ENCODE data around the gene OGDH.

Gene OGDH

GRCh38 chr7:44667190-44667589 lies 60.8 kb downstream of the OGDH start:
- TF ChIP-seq ZNF274 (IDR thresholded peaks at IDR 0.05; ENCODE audit: low read depth, low read length): no peak
- H3K4me3 ChIP-seq (ENCODE audit: low read length): no peak overlapping the region

GRCh38 chr7:44671069-44671468 lies 64.6 kb downstream of the OGDH start:
- no peak for TF ChIP-seq ZNF274 (IDR thresholded peaks at IDR 0.05; ENCODE audit: low read depth, low read length)

GRCh38 chr7:44673324-44673723 lies 66.9 kb downstream of the OGDH start:
- no peak for TF ChIP-seq ZNF274 (IDR thresholded peaks at IDR 0.05; ENCODE audit: low read depth, low read length)
- no peak overlapping the region for H3K4me3 ChIP-seq (ENCODE audit: low read length)

More at GRCh38 chr7:44671069-44671468, 64.6 kb downstream of the OGDH start:
- H3K4me3 ChIP-seq (ENCODE audit: low read length): no peak overlapping the region

GRCh38 chr7:44673771-44674170 lies 67.3 kb downstream of the OGDH start:
- no peak for TF ChIP-seq ZNF274 (IDR thresholded peaks at IDR 0.05; ENCODE audit: low read depth, low read length)

GRCh38 chr7:44674381-44674780 lies 68.0 kb downstream of the OGDH start:
- TF ChIP-seq ZNF274 (IDR thresholded peaks at IDR 0.05; ENCODE audit: low read depth, low read length): no peak
- no peak overlapping the region for H3K4me3 ChIP-seq (ENCODE audit: low read length)

More at GRCh38 chr7:44673771-44674170, 67.3 kb downstream of the OGDH start:
- H3K4me3 ChIP-seq (ENCODE audit: low read length): no peak overlapping the region

- TF ChIP-seq ZNF274 (IDR thresholded peaks at IDR 0.05; ENCODE audit: low read depth, low read length): no peak
- no peak overlapping the region for H3K4me3 ChIP-seq (ENCODE audit: low read length)
These were observed 70.3 kb downstream of the OGDH start for GRCh38 chr7:44676776-44677175.

- no peak for TF ChIP-seq ZNF274 (IDR thresholded peaks at IDR 0.05; ENCODE audit: low read depth, low read length)
- H3K4me3 ChIP-seq (ENCODE audit: low read length): no peak overlapping the region
These were observed 71.7 kb downstream of the OGDH start for GRCh38 chr7:44678101-44678470.

- no peak overlapping the region for H3K4me3 ChIP-seq (ENCODE audit: low read length)
- TF ChIP-seq ZNF274 (IDR thresholded peaks at IDR 0.05; ENCODE audit: low read depth, low read length): no peak
These were observed 72.2 kb downstream of the OGDH start for GRCh38 chr7:44678471-44679179.

- no peak overlapping the region for H3K4me3 ChIP-seq (ENCODE audit: low read length)
- TF ChIP-seq ZNF274 (IDR thresholded peaks at IDR 0.05; ENCODE audit: low read depth, low read length): no peak
These were observed 75.2 kb downstream of the OGDH start for GRCh38 chr7:44681645-44682044.

- no peak overlapping the region for H3K4me3 ChIP-seq (ENCODE audit: low read length)
- no peak for TF ChIP-seq ZNF274 (IDR thresholded peaks at IDR 0.05; ENCODE audit: low read depth, low read length)
These were observed 79.3 kb downstream of the OGDH start for GRCh38 chr7:44685723-44686122.

- no peak for TF ChIP-seq ZNF274 (IDR thresholded peaks at IDR 0.05; ENCODE audit: low read depth, low read length)
- H3K4me3 ChIP-seq (ENCODE audit: low read length): no peak overlapping the region
These were observed 83.0 kb downstream of the OGDH start for GRCh38 chr7:44689427-44689826.

GRCh38 chr7:44693641-44694313 lies 87.3 kb downstream of the OGDH start:
- no peak for TF ChIP-seq ZNF274 (IDR thresholded peaks at IDR 0.05; ENCODE audit: low read depth, low read length)
- no peak overlapping the region for H3K4me3 ChIP-seq (ENCODE audit: low read length)

GRCh38 chr7:44694326-44694725 lies 87.9 kb downstream of the OGDH start:
- TF ChIP-seq ZNF274 (IDR thresholded peaks at IDR 0.05; ENCODE audit: low read depth, low read length): no peak
- no peak overlapping the region for H3K4me3 ChIP-seq (ENCODE audit: low read length)

GRCh38 chr7:44694766-44695165 lies 88.3 kb downstream of the OGDH start:
- TF ChIP-seq ZNF274 (IDR thresholded peaks at IDR 0.05; ENCODE audit: low read depth, low read length): no peak
- no peak overlapping the region for H3K4me3 ChIP-seq (ENCODE audit: low read length)

GRCh38 chr7:44695756-44696155 lies 89.3 kb downstream of the OGDH start:
- no peak overlapping the region for H3K4me3 ChIP-seq (ENCODE audit: low read length)
- TF ChIP-seq ZNF274 (IDR thresholded peaks at IDR 0.05; ENCODE audit: low read depth, low read length): no peak
